Gastrocnemius medialis (tissue), 4 donors: ENCODE results near the gene NR1H2.

ENCODE experiments used
- POLR2A ChIP-seq, 2 donors: fragments of 450-650 bp; IDR thresholded peaks; one replicate each; pipeline ENCODE4 v1.6.1; 2017; ENCODE audit warnings: antibody characterized with exemption in 2 of 2, mild to moderate bottlenecking in 2 of 2, moderate library complexity in 2 of 2
- TF ChIP-seq, protein P1 (sequence below), 5 experiments: fragments of 450-650 bp in 3 of 5; fragments of 200-600 bp in 2 of 5; sonication (generic) in 2 of 5; IDR thresholded peaks in 4 of 5; conservative IDR thresholded peaks in 1 of 5; 1 replicate in 4 of 5; 2 replicates in 1 of 5; pipeline ENCODE4 v1.5.1; 2016 to 2019; ENCODE audit warnings: antibody characterized with exemption in 5 of 5, mild to moderate bottlenecking in 3 of 5, moderate library complexity in 3 of 5

DNA sequence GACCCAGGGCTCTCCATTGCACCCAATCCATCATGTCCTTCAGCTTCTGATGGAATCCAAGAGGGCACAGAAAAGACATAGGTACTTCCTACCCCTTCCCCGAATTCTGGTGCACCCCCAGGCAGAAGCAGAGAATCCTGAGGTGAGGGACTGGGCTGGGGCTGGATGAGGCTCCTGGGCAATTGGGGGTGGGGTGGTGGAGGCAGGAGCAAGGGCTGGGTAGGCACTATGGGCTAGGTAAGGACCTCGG lies 44.3 kb upstream of the NR1H2 start:
- TF ChIP-seq, protein P1, sequence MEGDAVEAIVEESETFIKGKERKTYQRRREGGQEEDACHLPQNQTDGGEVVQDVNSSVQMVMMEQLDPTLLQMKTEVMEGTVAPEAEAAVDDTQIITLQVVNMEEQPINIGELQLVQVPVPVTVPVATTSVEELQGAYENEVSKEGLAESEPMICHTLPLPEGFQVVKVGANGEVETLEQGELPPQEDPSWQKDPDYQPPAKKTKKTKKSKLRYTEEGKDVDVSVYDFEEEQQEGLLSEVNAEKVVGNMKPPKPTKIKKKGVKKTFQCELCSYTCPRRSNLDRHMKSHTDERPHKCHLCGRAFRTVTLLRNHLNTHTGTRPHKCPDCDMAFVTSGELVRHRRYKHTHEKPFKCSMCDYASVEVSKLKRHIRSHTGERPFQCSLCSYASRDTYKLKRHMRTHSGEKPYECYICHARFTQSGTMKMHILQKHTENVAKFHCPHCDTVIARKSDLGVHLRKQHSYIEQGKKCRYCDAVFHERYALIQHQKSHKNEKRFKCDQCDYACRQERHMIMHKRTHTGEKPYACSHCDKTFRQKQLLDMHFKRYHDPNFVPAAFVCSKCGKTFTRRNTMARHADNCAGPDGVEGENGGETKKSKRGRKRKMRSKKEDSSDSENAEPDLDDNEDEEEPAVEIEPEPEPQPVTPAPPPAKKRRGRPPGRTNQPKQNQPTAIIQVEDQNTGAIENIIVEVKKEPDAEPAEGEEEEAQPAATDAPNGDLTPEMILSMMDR (IDR thresholded peaks at IDR 0.05 in 4 of 5, conservative IDR thresholded peaks at IDR 0.05 in 1 of 5) = no peak
- TF ChIP-seq POLR2A (IDR thresholded peaks at IDR 0.05) = no peak
